NCI-H748 (cell line): ENCODE measurements around the gene R3HCC1L.
"Not testable (repeated sequence)": the region's sequence is repeated elsewhere in the genome, so short reads cannot be mapped to it uniquely, and the experiment has no call there.

Experiments
- DNase-seq: peaks from one replicate; lab custom pipeline; 2025; ENCODE audit not compliant: unreplicated experiment; lab: John Stamatoyannopoulos, UW

R3HCC1L gene

DNA sequence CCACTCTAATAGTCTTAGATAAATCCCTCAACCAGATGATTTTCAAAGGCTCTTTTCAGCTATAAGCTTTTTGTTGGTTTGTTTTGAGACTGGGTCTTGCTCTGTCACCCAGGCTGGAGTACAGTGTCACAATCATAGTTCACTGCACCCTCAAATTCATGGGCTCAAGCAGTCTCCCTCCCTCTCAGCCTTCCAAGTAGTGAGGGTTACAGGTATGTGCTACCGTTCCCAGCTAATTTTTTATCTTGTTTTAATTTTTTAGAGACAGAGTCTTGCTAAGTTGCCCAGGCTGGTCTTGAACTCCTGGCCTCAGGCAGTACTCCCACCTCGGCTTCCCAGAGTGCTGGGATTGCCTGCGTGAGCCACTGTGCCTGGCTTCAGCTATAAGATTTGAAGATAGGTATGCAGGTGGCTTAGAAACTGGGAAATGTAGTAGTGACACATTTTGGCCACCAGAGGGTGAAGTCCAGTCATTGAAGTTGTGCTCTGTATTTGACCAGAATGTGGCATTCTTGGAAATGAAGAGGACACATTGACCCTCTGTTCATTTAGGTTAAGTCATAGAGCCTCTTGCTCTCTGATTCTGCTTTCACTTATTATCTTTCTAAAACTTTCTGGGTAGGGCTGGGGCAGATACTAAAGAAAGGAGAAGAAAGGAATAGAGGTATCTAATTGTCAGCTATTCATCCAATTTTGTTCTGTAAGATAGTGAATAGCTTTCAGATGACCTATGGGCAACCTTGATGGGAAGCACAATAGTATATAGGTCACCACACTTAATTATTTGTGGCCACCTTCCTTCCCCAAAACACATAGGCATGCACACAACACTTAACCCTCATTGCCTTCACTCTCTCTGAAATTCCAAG is 36.0 kb downstream of the R3HCC1L start:
- peak; percentile 20 for DNase-seq

- DNase-seq, result no peak
Observed at GRCh38 chr10:98172073-98172472, 37.6 kb downstream of the R3HCC1L start.

DNA sequence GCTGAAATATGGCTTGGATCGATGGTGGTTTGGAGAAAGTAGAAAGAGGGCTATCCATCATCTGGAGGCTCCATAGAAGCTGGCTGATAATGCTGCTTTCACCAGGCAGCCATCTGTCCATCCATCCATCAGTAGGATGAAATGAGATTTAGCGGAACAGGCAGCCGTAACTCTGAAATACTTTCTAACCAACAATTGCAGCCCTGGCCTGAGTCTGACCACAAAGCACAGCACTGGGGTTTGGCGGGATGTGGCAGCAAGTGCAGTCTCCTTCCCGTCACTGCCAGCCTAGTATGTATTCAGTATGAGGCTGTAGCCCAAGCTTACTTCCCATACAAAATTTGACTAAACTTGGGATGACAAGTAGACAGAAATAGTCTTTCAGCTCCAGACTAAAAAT is 38.0 kb downstream of the R3HCC1L start:
- DNase-seq, result no peak

DNA sequence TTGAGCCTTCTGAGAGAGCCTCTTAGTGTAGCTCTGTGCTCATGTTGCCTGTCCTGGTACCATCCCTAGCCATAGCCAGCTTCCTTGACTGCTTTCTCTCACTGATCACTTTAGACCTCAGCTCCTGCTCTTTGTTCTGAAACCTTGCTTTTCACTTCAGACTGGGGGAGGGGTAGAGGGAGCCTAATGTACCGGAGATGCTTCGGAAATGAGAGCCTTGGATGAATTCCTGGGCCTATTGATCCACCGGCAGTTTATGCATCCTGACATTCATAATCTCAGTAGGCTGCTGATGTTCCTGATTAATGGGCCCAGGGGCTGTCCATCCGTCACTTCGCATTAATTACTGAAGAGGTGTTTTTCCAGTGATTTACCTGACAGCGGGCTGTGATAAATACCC is 38.8 kb downstream of the R3HCC1L start:
- no peak for DNase-seq

DNA sequence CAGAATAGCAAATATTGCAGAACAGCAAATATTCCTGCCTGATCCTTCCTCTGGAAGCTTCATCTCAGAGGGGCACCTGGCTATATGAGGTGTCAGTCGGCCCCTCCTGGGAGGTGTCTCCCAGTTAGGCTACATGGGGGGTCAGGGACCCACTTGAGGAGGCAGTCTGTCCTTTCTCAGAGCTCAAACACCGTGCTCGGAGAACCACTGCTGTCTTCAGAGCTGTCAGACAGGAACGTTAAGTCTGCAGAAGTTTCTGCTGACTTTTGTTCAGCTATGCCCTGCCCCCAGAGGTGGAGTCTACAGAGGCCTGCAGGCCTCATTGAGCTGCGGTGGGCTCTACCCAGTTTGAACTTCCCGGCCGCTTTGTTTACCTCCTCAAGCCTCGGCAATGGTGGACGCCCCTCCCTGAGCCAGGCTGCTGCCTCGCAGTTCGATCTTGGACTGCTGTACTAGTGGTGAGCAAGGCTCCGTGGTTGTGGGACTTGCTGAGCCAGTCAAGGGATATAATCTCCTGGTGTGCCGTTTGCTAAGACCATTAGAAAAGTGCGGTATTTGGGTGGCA is 48.0 kb downstream of the R3HCC1L start:
- DNase-seq, result not testable (repeated sequence)

DNA sequence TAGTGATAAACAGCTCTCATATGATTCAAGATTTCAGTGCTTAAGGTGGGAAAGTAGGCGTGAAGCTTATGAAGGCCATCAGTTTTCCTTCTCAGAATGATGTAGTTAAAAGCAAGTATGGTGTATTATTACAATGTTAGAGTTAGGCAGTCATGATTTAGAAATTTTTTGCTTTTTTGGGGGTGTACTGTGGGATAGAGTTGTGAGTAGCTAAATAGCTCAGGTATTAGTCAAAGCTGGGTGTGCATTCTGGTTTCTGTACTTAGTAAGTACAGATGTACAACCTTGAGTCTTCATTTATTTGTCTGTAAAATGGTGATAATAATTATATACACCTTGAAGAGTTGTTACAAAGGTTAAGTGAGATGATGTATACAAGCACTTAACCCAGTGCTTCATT is 52.2 kb downstream of the R3HCC1L start:
- no peak for DNase-seq

DNA sequence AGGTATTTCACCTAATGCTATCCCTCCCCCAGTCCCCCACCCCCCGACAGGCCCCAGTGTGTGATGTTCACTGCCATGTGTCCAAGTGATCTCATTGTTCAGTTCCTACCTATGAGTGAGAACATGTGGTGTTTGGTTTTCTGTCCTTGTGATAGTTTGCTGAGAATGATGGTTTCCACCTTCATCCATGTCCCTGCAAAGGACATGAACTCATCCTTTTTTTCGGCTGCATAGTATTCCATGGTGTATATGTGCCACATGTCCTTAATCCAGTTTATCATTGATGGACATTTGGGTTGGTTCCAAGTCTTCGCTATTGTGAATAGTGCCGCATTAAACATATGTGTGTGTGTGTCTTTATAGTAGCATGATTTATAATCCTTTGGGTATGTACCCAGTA is 56.3 kb downstream of the R3HCC1L start:
- not testable (repeated sequence) for DNase-seq

DNA sequence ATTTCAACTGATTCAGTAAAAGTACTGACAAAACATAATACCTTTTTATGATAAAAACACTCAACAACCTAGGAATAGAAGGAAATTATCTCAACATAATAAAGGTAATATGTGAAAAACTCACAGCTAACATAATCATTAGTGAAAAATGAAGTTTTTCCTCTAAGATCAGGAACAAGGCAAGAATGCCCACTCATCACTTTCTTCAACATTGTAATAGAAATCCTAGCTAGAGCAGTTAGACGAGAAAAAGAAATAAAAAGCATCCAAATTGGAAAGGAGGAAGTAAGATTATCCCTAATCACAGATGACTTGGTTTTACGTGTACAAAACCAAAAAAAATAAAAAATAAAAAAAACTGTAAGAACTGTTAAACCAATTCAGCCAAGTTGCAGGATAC is 58.6 kb downstream of the R3HCC1L start:
- DNase-seq, result no peak

- no peak for DNase-seq
Observed at GRCh38 chr10:98194633-98195032, 60.2 kb downstream of the R3HCC1L start.

GRCh38 chr10:98195120-98195519 is 60.7 kb downstream of the R3HCC1L start:
- no peak for DNase-seq

DNA sequence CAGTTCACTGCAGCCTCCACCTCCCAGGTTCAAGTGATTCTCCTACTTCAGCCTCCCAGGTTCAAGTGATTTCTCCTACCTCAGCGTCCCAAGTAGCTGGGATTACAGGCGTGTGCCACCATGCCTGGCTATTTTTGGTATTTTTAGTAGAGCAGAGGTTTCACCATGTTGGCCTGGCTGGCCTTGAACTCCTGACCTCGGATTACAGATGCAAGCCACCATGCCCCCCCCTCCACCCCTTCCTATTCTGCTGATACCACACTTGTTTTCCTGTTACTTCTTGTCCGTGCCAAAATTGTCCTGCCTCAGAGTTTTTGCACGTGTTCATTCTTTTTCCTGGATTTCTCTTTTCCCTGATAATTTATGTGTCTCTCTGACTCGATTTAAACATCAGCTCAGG is 62.5 kb downstream of the R3HCC1L start:
- DNase-seq, result no peak

DNA sequence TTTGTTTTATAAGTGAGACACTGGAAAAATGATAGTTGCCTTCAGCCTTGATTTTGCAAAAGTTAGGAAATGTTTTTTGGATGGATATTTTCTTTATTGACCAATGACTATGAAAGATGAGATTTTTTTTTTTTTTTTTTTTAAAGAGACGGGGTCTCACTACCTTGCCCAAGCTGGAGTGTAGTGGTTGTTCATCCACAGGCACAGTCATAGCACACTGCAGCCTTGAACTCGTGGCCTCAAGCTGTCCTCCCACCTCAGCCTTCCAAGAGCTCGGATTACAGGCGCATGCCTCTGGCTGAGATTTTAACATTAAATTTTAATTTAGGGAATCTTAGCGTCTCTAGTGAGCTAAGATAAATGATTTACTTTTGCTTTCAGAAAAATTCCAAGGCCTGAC is 67.3 kb downstream of the R3HCC1L start:
- DNase-seq, result no peak

DNA sequence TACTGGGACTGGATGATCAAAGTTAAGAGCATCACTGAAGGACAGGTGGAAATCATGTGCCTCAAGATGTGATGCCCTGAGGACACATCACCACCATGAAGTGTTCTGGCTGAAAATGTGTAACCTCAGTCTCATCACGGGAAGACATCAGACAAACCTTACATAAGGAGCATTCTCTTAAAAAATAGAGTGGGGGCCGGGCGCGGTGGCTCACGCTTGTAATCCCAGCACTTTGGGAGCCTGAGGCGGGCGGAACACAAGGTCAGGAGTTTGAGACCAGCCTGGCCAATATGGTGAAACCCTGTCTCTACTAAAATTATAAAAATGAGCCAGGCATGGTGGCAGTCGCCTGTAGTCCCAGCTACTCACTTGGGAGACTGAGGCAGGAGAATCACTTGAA is 67.9 kb downstream of the R3HCC1L start:
- DNase-seq, result no peak

GRCh38 chr10:98205351-98205750 is 70.9 kb downstream of the R3HCC1L start:
- no peak for DNase-seq

- DNase-seq, result no peak
Observed at GRCh38 chr10:98208925-98209324, 74.5 kb downstream of the R3HCC1L start.

DNA sequence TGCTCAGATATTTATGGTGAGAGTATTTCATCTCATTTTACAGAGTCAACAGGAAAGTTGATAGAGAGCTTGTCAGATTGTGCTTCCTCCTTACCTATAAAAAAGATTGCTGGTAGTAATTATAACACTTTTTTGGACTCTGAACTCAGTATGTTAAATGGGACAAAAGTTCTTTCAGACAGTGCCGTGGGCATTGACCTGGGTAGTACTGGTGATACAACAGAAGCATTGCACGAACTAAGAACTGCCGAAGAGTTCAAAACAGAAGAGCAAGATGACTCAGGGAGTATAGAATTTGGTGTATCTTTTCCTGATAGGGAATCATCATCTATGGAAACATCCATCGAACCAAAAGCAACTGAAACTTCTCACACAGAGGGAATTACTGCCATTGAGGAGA is 75.0 kb downstream of the R3HCC1L start:
- no peak for DNase-seq

DNA sequence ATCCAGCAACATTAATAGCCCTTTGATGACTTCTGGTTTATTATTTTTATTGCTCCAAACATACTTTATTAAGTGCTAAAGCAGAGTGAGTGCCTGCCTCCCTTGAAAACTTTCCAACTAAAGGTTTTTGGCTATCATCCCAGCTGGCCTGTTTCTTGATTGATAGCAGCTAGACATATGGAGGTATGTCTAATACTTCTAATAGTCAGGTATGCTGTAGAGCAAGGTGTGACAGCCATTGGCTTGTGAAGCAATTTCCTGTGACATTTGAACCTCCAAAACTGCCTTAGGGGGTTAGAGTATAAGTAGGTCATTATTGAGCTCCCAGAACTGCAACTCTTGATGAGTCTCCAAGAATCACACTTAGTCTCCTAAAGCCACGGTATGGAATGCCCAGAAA is 77.7 kb downstream of the R3HCC1L start:
- DNase-seq, result no peak

DNA sequence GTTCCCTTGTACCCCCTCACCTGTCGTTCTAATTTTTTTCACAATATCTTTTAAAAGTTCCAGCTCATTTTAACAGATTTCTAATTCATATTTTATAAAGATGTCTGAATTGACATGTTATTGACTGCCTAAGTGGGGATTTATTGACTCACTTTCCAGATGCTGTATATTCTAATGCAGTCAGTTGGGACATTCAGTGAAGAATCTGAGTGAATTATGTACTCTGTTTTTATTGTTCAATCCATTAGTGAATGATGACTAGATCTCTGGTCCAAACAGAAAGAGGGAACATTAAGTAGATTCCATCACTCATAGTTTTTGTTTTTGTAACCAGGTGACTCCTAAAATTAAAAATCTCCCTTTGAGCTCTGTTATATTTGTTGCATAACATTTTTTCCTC is 79.3 kb downstream of the R3HCC1L start:
- DNase-seq, result no peak

DNA sequence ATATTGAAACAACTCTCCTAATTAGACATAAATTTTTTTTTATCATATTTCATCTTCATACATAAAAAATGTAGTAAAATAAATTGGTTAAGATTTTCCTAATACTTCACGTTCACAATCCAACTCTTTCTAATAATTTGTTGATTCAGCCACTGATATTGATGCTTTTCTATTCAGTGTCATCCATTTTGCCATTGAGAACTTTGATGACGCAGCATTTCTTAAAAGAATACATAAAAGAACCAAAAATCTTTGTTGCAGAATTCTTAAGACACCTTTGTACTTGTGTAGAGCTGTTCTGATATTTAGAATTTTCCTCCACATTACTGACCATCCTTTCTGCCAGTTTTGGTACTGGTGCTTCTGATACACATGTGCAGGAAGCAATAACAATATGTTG is 80.9 kb downstream of the R3HCC1L start:
- DNase-seq, result no peak

- no peak for DNase-seq
Observed at GRCh38 chr10:98217801-98218200, 83.3 kb downstream of the R3HCC1L start.

DNA sequence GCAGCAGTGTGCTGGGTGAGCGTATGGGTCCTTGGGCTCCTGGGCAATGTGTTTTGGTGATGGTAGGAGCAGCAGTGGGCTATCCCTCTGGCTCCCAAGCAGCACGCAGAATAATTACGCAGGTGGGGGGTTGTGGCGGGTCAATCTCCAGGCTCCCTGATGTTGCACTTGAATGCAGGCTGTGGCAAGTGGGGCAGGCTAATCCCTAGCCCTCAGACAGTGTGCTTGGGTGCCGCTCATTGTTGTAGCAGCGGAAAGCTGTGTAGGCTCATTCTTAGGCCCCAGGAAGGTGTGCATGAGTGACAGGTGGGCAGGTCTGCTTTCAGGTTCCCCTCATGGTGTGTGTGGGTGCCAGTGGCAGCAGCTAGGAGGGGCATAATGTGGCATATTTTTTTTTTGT is 89.4 kb downstream of the R3HCC1L start:
- DNase-seq, result no peak

DNA sequence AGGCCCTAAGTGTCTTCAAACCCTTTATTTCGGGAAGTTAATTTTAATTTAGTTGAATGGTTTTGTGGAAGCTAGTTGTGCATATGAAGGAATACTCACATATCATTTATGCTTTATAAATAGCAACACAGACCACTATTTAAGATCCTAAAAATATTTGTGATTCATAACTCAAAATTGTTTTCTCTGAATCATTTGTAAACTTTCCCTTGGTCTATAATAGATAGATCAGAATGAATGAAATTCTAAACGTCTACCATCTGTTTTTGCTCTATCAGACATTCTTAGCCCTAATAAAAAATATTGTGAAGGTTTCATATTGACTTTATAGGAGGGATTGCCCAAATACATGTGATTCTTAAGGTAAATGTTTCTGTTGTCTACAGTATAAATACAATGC is 90.1 kb downstream of the R3HCC1L start:
- DNase-seq, result no peak

GRCh38 chr10:98224996-98225395 is 90.5 kb downstream of the R3HCC1L start:
- DNase-seq, result no peak
